ENCODE measurements around the gene CYP1B1.

- TF ChIP-seq EZH2 (IDR thresholded peaks at IDR 0.05; ENCODE audit: low read length, missing control alignments) (no peak), CTCF (conservative IDR thresholded peaks at IDR 0.05 in 1 of 2, IDR thresholded peaks at IDR 0.05 in 1 of 2; ENCODE audit: low read depth in 1 of 2, low read length in 2 of 2) (no peak)
Observed at GRCh38 chr2:38099099-38100028, 23.4 kb upstream of the CYP1B1 start.
